Subcutaneous adipose tissue (tissue), 4 donors: Measurements from ENCODE around the gene IL17B. TPM values are rescaled to one million over a fixed set of nuclear protein-coding genes. Genes with fewer than 3 reads are reported as not detected.

ENCODE experiments used
- CTCF ChIP-seq: fragments of 450-650 bp; IDR thresholded peaks from one replicate; pipeline ENCODE4 v1.5.1; 2016; ENCODE audit warnings: low read depth, mild to moderate bottlenecking, control low read depth, antibody characterized with exemption, moderate library complexity
- total RNA-seq, 4 donors: library from RNA; depleted of rRNA; stranded (reverse); fragments of >200 nt; gene quantifications; one replicate each; pipeline ENCODE4 v1.1.0, GENCODE V29; 2016

IL17B gene
- total RNA-seq, 4 donors from 2014 or later: not detected

DNA sequence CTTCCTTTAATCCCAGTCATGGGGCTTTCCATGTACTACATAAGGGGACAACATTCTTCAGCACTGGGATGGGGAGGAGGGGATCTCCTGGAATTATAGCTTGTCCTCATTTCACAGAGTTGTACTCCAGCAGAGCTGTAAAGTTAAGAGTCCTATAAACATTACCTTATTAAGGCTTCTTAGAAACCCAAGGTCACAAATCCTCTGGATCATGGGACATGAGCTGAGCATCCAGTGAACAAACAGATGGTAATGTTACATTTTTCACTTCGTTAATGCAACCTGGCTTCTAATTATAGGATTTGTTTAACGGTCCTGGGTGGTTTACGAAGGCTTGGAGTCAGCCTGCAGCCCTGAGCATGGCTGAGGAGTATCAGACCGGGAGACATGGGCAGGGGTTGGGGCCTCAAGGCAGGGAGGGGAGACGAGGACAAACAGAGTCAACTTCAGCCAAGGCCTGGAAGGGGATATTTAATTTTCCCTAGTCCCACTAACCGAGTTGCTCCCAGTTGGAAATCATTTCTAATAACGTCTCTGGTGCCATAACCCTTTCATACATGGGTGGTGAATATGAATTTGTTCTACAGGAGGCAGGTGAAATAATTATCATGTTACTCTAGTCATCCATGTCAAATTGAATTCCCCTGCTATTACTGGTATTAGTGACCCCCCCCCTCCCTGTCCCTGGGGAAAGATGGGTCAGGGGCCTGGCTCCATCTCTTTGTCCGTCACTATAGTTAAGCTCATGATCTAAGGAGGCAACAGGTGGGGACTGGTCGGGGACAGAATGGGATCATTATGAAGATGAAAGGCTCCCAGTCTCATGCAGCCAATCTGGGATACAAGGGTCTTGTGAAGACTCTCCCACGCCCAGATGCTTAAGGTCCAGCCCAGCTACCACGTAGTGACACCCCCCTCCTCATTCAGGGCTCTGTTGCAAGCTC lies 10.7 kb upstream of the IL17B start:
- TF ChIP-seq CTCF: no peak

DNA sequence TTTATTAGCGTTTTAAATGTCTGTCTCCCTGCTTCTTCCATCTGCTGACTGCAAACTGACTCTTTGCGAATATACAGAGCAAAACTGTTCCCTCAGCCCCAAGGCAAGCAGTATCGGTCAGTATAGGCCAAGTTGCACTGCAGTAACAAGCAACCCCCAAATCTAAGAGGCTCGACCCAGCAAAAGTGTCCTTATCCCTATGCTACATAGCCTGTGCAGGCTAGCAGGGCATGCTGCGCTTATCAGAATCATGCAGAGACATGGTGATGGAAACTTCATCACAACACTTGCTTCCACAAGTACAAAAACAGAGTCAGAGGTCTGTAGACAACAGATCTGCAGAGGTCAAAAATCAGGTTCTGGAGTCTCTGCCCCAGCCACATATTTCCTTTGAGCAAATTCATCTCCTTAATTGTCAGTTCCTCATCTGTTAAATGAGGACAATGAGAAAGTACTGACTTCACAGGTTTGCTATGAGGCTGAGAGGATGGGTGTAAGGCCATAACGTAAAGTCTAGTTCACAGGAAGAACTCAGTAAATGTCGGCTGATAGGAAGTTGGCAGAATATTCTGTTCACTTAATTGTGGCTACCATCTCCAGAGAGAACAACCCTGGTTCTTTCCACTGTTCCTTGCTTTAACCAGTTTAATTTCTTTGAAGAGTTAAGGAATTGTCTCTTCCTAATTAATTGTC lies 9.6 kb upstream of the IL17B start:
- no peak for TF ChIP-seq CTCF

GRCh38 chr5:149387982-149388381 lies 8.9 kb upstream of the IL17B start:
- no peak for TF ChIP-seq CTCF

DNA sequence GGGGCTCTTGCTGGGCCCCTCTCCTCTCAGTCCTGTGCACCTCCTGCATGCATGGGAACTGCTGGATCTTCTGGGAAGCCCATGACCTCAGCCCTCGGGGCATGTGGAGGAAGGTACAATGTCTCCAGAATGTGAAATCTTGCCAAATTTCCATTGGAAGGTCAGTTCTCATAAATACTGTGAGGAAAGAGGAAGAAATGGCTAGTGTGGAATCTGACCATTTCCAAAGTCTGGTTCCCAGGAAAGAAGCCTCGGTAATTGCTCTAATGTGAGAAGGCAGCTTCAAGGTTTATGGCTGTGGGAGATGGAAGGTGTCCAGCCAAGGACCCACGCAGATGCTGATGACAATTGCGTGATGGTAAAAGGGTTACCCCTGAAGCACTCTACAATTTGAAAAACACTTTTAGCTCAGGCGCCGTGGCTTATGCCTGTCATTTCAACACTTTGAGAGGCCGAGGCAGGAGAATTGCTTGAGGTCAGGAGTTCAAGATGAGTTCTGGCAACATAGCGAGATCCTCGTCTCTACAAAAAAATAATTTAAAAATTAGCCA lies 8.1 kb upstream of the IL17B start:
- TF ChIP-seq CTCF: no peak

DNA sequence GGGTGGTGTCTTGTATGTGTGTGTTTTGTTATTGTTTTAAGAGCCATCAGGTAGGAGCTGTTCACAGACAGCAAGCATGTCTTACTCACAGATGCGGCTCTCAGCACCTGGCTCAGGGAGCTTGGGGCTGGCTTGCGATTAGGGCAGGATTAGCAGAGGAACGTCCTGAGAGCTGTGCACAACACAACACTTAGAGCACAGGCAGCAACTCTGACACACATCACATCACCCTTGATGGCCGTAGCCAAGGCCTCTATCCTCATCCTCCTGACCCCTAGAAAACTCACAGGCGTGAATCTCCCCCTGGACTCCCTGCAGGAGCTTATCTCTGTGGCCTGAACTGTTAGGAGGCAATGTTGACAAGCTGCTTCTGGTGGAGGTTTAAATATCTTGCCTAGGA lies 7.1 kb upstream of the IL17B start:
- no peak for TF ChIP-seq CTCF

- TF ChIP-seq CTCF: no peak
Observed at GRCh38 chr5:149383399-149383798, 4.3 kb upstream of the IL17B start.

DNA sequence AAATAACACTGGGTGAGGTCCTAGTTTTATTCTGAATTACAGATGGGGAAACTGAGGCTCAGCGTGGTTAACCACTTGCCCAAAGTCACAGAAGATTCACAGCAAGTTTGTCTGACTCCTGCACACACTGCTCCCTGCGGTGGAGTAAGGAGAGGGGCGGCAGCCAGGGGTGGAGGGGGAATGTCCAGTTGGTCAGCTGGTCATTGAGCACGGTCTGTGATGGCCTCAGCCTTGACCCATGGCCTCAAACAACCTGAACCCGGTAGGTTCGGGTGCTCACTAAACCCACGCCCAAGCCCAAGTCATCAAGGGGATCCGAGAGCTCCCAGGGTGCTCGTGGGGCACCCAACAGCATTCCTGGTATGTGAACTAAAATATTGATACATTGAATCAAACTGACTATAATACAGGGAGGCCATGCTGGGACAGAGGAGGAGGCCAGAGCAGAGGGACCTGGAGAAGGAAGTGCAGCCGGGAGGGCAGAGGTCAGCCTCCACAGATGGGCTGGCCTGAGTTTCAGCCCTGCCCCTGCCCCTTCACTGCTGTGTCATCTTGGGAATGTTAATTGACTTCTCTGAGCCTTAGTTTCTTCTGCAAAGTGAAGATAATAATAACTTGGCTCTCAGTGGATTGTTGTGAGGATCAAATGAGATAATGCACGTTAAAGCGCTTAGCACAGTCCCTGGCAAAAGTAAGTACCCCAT lies 3.6 kb upstream of the IL17B start:
- TF ChIP-seq CTCF: no peak
